GM12875 (cell line): ENCODE results near the gene SCN3A.

ENCODE experiments used
- H3K4me3 ChIP-seq: one replicate; pipeline ENCODE4 v1.5.1; 2011; ENCODE audit warnings: low read depth, low read length, control low read depth
- TF ChIP-seq, protein P1 (sequence below): IDR thresholded peaks from 2 replicates; pipeline ENCODE4 v1.5.1; 2011; ENCODE audit warnings: low read depth, mild to moderate bottlenecking, control low read depth, inconsistent platforms, low read length, moderate library complexity, borderline replicate concordance; ENCODE audit not compliant: insufficient read depth

SCN3A gene

DNA sequence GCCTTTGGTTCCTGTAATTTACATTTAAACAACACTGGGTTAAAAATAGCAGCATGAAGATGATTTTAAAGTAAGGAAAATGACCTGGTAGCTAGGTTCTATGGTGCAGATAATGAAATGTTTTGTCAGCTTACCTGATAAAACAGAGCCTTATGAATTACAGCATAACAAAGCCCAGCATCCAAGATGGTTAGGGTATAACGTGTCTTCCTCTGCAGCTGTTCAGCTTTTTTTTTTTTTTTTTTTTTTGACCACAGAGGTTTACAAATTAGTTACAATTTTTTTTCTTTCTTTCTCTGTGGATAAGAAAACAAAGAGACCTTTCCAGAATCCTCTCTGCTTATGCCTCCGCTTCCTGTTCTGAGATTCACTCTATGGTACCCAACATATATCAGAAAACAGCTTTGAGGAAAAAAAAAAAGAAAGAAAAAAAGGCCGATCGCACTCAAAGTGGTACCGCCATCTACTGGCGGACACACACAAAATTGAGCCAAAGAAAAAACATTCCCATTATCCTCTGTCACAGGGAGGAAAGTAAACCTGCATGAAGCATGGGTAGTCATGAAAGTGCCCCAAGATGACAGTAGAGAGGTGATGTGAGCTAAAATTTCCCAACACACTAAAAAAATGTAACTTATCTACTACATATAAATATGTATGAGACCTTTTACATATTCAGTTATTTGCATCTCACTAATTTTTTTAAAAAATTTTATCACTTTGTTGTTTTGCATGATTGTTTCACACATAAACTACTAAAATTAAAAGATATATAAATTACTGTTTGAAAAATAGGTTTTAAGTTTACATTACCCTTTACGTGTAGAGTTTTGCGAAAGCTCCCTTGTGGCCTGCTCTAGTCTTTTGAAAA, at the start of gene SCN3A:
SCN3A (minus strand) TSS at position 362 of the 871 bp plus-strand sequence. CDS start 27,656 bp downstream, outside the sequence.
- H3K4me3 ChIP-seq = no peak within 1 kb of the TSS
- TF ChIP-seq, protein P1, sequence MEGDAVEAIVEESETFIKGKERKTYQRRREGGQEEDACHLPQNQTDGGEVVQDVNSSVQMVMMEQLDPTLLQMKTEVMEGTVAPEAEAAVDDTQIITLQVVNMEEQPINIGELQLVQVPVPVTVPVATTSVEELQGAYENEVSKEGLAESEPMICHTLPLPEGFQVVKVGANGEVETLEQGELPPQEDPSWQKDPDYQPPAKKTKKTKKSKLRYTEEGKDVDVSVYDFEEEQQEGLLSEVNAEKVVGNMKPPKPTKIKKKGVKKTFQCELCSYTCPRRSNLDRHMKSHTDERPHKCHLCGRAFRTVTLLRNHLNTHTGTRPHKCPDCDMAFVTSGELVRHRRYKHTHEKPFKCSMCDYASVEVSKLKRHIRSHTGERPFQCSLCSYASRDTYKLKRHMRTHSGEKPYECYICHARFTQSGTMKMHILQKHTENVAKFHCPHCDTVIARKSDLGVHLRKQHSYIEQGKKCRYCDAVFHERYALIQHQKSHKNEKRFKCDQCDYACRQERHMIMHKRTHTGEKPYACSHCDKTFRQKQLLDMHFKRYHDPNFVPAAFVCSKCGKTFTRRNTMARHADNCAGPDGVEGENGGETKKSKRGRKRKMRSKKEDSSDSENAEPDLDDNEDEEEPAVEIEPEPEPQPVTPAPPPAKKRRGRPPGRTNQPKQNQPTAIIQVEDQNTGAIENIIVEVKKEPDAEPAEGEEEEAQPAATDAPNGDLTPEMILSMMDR = peak; percentile 62; the same call in 1 of the 2 replicates

DNA sequence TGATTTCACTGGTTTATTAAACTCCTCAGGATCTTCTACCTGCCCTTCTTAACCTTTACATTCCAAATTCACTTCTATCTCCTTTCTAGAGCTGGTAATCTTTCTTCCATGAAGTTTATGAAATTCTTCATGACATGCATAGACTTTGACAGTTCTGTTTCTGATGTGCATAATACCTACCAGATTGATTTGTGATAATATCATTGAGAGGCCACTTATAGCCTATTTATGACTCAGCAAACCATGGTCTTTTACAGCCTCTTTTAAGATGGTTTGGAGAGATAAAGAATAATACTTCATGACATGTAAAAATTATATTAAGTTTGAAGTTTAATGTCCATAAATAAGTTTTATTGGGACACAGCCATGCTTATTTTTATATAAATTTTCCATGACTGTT, 49.3 kb upstream of the SCN3A start:
- TF ChIP-seq, protein P1 = no peak
- no peak overlapping the region for H3K4me3 ChIP-seq

- TF ChIP-seq, protein P1 = no peak
- H3K4me3 ChIP-seq = no peak overlapping the region
Observed at GRCh38 chr2:165251366-165251765, 47.5 kb upstream of the SCN3A start.

- H3K4me3 ChIP-seq = no peak overlapping the region
- TF ChIP-seq, protein P1 = no peak
Observed at GRCh38 chr2:165248238-165248637, 44.4 kb upstream of the SCN3A start.

DNA sequence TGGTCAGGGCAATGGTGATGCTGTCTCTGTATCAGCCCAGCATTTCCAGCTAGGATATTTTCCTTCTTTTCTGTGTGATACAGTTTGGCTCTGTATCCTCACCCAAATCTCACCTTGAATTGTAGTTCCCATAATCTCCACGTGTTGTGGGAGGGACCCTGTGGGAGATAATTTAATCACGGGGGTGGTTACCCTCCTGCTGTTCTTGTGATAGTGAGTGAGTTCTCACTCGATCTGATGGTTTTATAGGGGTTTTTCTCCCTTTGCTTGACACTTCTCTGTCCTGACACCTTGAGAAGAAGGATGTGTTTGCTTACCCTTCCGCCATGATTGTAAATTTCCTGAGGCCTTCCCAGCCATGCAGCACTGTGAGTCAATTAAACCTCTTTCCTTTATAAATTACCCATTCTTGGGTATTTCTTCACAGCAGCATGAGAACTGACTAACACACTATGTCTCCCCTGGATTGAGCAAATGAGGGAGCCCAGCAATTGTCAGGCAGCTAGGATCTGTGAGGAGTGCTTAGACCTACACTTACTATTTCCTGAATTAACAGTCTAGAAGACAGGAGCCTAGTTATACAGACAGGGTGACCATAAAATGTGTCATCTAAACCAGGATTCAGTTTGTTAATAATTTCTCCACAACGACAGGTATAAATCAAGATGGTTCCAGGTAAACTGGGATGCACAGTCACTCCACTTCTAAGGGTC, 41.4 kb upstream of the SCN3A start:
- TF ChIP-seq, protein P1 = no peak
- no peak overlapping the region for H3K4me3 ChIP-seq

GRCh38 chr2:165240916-165241315, 37.1 kb upstream of the SCN3A start:
- TF ChIP-seq, protein P1 = no peak

More at GRCh38 chr2:165240916-165241315, 37.1 kb upstream of the SCN3A start:
- no peak overlapping the region for H3K4me3 ChIP-seq
